ENCODE measurements around the gene UMPS.
A peak's percentile ranks its signal among the peaks of the same experiment; 100 is the strongest.

Gene UMPS

DNA sequence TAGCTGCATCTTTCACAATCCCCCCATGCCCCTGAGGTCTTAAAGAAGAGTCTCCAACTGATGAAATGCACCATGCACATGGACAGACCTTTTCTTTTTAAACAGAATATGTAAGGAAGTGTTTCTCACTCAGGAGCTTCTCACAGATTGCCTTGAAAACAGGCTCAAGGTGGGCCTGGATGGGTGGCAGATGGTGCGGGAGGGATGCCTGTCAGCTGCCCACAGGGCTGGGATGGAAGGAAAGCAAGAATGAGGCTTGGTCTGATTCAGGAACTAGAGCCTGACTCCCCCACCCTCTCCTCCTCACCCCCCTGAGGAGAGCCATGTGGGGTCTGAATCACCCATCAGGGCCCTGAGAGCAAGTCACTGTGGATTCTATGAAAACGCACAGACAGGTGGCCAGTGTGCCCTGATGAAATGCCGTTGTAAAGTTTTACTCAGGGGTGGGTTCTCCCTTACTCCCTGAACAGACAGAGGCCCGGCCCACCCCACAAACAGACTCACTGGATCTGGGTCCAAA is 67.2 kb downstream of the UMPS start:
- ChIA-PET POLR2A (interaction anchor here (0.6 kb wide), 1 partner anchor 16 kb away, joined by 4 read pairs; no protein-coding TSS in a partner anchor), CTCF (interaction anchor here (0.7 to 1.2 kb wide), 3 partner anchors 10 to 789 kb away, joined by 3 to 6 read pairs (median 4); no protein-coding TSS in a partner anchor)
- no peak overlapping the region for H3K27ac ChIP-seq (ENCODE audit: extremely low read depth, low read depth, low read length)
- no peak overlapping the region for H3K4me3 ChIP-seq (ENCODE audit: low read depth, low read length)
- H3K36me3 ChIP-seq (ENCODE audit: control insufficient read depth in 2 of 2, insufficient read depth in 1 of 2, low read length in 2 of 2) = peaks cover 0 to 27% of the 10 kb centered on the region in 2 experiments; a peak in 1 of 3 replicates
- H3K4me1 ChIP-seq (ENCODE audit: control insufficient read depth, insufficient read depth, low read length) = peaks cover 5% of the 10 kb centered on the region
- H3K9me3 ChIP-seq (ENCODE audit: control insufficient read depth, insufficient read depth, low read depth, low read length) = no peaks in the 10 kb centered on the region
- TF ChIP-seq ZNF571 (tag by site-specific recombination; IDR thresholded peaks at IDR 0.05) (no peak), ZIC2 (tag by site-specific recombination; IDR thresholded peaks at IDR 0.05) (0 out of 2 replicates have a peak, but pooled peaks have one; percentile 16), ZNF544 (tag by site-specific recombination; IDR thresholded peaks at IDR 0.05) (no peak)

All from HEK293 (cell line).